ENCODE measurements around the gene ABHD14A.

Gene ABHD14A

DNA sequence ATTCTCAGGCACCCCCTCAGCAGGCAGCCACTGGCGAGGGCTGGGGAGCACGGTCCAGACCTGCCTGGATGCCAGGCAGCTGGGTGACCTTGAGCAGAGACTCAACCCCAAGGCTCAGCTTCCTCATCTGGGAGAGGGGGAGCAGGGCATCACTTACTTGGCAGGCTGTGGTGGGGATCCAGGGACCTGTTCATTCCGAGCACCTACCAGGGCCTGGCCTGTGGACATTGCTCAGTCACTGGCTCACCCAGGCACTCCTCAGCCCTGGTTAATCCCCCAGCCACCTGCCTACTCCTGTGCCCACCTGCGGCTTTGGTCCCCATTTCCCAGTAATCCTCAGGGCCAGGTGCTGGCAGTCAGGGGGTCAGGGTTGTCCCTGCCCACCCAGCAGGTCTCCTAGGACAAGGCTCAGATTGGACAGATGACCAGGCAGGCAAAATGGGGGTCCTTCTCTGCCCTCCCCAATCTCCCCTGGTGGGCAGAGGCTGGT is 30.1 kb downstream of the ABHD14A start:
- no peak overlapping the region for H3K9ac ChIP-seq (ENCODE audit: low read length)
- H3K4me2 ChIP-seq (ENCODE audit: low read depth, low read length): no peak overlapping the region
- TF ChIP-seq EZH2 (optimal IDR thresholded peaks at IDR 0.05; ENCODE audit: low read depth, low read length): no peak
- TF ChIP-seq, protein P1, sequence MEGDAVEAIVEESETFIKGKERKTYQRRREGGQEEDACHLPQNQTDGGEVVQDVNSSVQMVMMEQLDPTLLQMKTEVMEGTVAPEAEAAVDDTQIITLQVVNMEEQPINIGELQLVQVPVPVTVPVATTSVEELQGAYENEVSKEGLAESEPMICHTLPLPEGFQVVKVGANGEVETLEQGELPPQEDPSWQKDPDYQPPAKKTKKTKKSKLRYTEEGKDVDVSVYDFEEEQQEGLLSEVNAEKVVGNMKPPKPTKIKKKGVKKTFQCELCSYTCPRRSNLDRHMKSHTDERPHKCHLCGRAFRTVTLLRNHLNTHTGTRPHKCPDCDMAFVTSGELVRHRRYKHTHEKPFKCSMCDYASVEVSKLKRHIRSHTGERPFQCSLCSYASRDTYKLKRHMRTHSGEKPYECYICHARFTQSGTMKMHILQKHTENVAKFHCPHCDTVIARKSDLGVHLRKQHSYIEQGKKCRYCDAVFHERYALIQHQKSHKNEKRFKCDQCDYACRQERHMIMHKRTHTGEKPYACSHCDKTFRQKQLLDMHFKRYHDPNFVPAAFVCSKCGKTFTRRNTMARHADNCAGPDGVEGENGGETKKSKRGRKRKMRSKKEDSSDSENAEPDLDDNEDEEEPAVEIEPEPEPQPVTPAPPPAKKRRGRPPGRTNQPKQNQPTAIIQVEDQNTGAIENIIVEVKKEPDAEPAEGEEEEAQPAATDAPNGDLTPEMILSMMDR (IDR thresholded peaks at IDR 0.05; ENCODE audit: low read length): no peak
- TF ChIP-seq EZH2phosphoT487 (IDR thresholded peaks at IDR 0.05; ENCODE audit: low read length): no peak
- no peaks in the 10 kb centered on the region for H3F3A ChIP-seq (ENCODE audit: insufficient read depth, low read length)
- no peak for DNase-seq
- no peaks in the 10 kb centered on the region for H3K9me2 ChIP-seq (replicated peaks; ENCODE audit: insufficient read depth, low read length)
- H3K4me3 ChIP-seq (ENCODE audit: low read length): no peak overlapping the region
- H3K36me3 ChIP-seq (replicated peaks; ENCODE audit: insufficient read depth, low read length): no peaks in the 10 kb centered on the region
- peaks cover 4% of the 10 kb centered on the region; the same call in 1 of the 2 replicates for H3K27me3 ChIP-seq (replicated peaks; ENCODE audit: insufficient read depth, low read length)
- no peak overlapping the region for H2AFZ ChIP-seq (ENCODE audit: low read length)
- no peaks in the 10 kb centered on the region for H3K79me2 ChIP-seq (ENCODE audit: low read length)
- H4K20me1 ChIP-seq (ENCODE audit: insufficient read depth, low read length): no peaks in the 10 kb centered on the region
- no peak overlapping the region for H3K27ac ChIP-seq (ENCODE audit: low read length)
- H3K9me3 ChIP-seq (replicated peaks; ENCODE audit: insufficient read depth, low read length): no peaks in the 10 kb centered on the region
- no peaks in the 10 kb centered on the region for H3K4me1 ChIP-seq (ENCODE audit: low read length)

DNA sequence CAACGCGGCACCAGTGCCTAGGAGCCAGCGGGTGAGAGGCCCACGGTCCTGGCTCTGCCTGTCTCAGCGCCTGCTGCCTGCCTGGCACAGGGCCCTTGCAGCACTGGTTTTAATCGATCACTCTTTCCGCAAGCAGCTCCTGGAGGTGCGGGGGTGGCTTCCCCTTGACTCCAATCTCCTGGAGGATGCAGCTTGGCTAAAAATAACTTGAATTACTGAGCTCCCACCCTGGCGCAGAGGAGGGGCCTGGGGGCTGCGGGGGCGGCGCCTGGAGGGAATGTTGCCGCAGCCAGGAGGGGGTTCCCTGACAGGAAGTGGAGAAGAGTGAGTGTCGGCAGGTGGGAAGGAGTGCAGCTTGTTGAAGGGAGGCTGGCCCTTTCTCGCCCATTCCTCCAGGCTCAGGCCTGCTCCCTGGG is 30.7 kb downstream of the ABHD14A start:
- H3K9me2 ChIP-seq (replicated peaks; ENCODE audit: insufficient read depth, low read length): no peaks in the 10 kb centered on the region
- H3K9ac ChIP-seq (ENCODE audit: low read length): no peak overlapping the region
- H3K27ac ChIP-seq (ENCODE audit: low read length): no peak overlapping the region
- H3F3A ChIP-seq (ENCODE audit: insufficient read depth, low read length): no peaks in the 10 kb centered on the region
- H3K4me2 ChIP-seq (ENCODE audit: low read depth, low read length): no peak overlapping the region
- no peaks in the 10 kb centered on the region for H3K79me2 ChIP-seq (ENCODE audit: low read length)
- no peaks in the 10 kb centered on the region for H3K4me1 ChIP-seq (ENCODE audit: low read length)
- no peaks in the 10 kb centered on the region for H3K9me3 ChIP-seq (replicated peaks; ENCODE audit: insufficient read depth, low read length)
- no peak for DNase-seq
- H3K36me3 ChIP-seq (replicated peaks; ENCODE audit: insufficient read depth, low read length): no peaks in the 10 kb centered on the region
- TF ChIP-seq EZH2phosphoT487 (IDR thresholded peaks at IDR 0.05; ENCODE audit: low read length): no peak
- TF ChIP-seq, protein P1 (IDR thresholded peaks at IDR 0.05; ENCODE audit: low read length): no peak
- no peak for TF ChIP-seq EZH2 (optimal IDR thresholded peaks at IDR 0.05; ENCODE audit: low read depth, low read length)
- H3K4me3 ChIP-seq (ENCODE audit: low read length): no peak overlapping the region
- no peak overlapping the region for H2AFZ ChIP-seq (ENCODE audit: low read length)
- H3K27me3 ChIP-seq (replicated peaks; ENCODE audit: insufficient read depth, low read length): peaks cover 2% of the 10 kb centered on the region; the same call in 1 of the 2 replicates
- H4K20me1 ChIP-seq (ENCODE audit: insufficient read depth, low read length): no peaks in the 10 kb centered on the region

DNA sequence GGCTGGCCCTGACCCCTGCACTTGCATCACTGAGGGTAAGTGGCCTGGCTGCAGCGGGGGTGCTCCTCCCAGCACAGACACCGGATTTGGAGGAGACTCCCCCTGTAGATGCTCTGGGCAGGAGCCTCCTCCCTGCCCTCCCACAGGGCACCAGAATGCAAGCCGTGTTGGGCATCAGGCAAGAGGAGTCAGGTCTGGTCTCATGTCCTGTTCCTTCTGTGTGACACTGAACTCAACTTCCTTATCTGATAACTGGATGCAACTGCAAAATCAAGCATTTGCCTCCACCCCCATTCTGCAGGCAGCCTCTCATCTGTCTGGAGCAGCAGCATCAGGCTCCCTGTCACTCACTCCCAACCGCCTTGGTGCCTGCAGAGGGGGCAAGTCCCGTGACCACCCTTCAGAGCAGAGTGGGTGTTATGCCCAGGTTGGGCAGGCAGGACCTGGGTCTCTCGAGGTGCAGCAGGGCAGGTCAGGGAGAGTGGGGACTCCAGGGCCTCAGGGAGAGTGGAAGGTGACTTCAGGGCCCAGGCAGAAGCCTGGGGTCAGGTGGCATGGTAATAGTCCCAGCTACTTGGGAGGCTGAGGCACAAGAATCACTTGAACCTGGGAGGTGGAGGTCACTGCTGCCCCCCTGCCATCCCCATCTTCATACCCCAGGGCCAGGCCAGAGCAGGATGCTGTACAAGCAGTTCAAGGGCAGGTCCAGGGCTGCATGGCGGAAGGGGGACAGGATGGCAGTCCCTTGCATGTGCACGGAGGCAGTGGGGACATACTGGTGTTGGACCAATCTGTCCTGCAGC is 31.4 kb downstream of the ABHD14A start:
- Histone ChIP-seq H3K9me3 (replicated peaks; ENCODE audit: insufficient read depth, low read length) (no peaks in the 10 kb centered on the region), H3K4me1 (ENCODE audit: low read length) (no peaks in the 10 kb centered on the region), H3K36me3 (replicated peaks; ENCODE audit: insufficient read depth, low read length) (no peaks in the 10 kb centered on the region), H4K20me1 (ENCODE audit: insufficient read depth, low read length) (no peaks in the 10 kb centered on the region), H3K79me2 (ENCODE audit: low read length) (no peaks in the 10 kb centered on the region), H3K9ac (ENCODE audit: low read length) (no peak overlapping the region), H3K9me2 (replicated peaks; ENCODE audit: insufficient read depth, low read length) (no peaks in the 10 kb centered on the region), H2AFZ (ENCODE audit: low read length) (no peak overlapping the region), H3K4me3 (ENCODE audit: low read length) (no peak overlapping the region), H3K4me2 (ENCODE audit: low read depth, low read length) (no peak overlapping the region), H3K27ac (ENCODE audit: low read length) (no peak overlapping the region), H3F3A (ENCODE audit: insufficient read depth, low read length) (no peaks in the 10 kb centered on the region), H3K27me3 (replicated peaks; ENCODE audit: insufficient read depth, low read length) (peaks cover 2% of the 10 kb centered on the region; the same call in 1 of the 2 replicates)
- DNase-seq: no peak
- TF ChIP-seq, protein P1 (IDR thresholded peaks at IDR 0.05; ENCODE audit: low read length): no peak
- TF ChIP-seq EZH2 (optimal IDR thresholded peaks at IDR 0.05; ENCODE audit: low read depth, low read length) (no peak), EZH2phosphoT487 (IDR thresholded peaks at IDR 0.05; ENCODE audit: low read length) (no peak)

Data from MM.1S (cell line).